Measurements from ENCODE around the gene HEPACAM. TPM values are rescaled to one million over a fixed set of nuclear protein-coding genes. Genes with fewer than 3 reads are reported as not detected.

HEPACAM gene
- total RNA-seq, 2 donors from 2014 or later = 0.26 to 7.9 TPM

GRCh38 chr11:124878759-124879492, 56.9 kb downstream of the HEPACAM start:
- no peak overlapping the region for H3K27ac ChIP-seq
- no peaks in the 10 kb centered on the region for H3K27me3 ChIP-seq
- H3K9me3 ChIP-seq = no peaks in the 10 kb centered on the region
- DNase-seq (no peak), ATAC-seq (no peak)
- peaks cover 27% of the 10 kb centered on the region for H3K4me1 ChIP-seq
- WGBS, 2 donors = 83 to 87% methylated on average over 9 to 11 of the region's 11 CpGs
- intact Hi-C loops (cut with DNase I) = no loop called here
- no peak for TF ChIP-seq POLR2A (IDR thresholded peaks at IDR 0.05)
- TF ChIP-seq, protein P1, sequence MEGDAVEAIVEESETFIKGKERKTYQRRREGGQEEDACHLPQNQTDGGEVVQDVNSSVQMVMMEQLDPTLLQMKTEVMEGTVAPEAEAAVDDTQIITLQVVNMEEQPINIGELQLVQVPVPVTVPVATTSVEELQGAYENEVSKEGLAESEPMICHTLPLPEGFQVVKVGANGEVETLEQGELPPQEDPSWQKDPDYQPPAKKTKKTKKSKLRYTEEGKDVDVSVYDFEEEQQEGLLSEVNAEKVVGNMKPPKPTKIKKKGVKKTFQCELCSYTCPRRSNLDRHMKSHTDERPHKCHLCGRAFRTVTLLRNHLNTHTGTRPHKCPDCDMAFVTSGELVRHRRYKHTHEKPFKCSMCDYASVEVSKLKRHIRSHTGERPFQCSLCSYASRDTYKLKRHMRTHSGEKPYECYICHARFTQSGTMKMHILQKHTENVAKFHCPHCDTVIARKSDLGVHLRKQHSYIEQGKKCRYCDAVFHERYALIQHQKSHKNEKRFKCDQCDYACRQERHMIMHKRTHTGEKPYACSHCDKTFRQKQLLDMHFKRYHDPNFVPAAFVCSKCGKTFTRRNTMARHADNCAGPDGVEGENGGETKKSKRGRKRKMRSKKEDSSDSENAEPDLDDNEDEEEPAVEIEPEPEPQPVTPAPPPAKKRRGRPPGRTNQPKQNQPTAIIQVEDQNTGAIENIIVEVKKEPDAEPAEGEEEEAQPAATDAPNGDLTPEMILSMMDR (IDR thresholded peaks at IDR 0.05) = no peak
- H3K4me3 ChIP-seq = no peak overlapping the region
- no peaks in the 10 kb centered on the region for H3K36me3 ChIP-seq (replicated peaks in 1 of 2; ENCODE audit: insufficient read depth in 1 of 2, low read depth in 2 of 2)

DNA sequence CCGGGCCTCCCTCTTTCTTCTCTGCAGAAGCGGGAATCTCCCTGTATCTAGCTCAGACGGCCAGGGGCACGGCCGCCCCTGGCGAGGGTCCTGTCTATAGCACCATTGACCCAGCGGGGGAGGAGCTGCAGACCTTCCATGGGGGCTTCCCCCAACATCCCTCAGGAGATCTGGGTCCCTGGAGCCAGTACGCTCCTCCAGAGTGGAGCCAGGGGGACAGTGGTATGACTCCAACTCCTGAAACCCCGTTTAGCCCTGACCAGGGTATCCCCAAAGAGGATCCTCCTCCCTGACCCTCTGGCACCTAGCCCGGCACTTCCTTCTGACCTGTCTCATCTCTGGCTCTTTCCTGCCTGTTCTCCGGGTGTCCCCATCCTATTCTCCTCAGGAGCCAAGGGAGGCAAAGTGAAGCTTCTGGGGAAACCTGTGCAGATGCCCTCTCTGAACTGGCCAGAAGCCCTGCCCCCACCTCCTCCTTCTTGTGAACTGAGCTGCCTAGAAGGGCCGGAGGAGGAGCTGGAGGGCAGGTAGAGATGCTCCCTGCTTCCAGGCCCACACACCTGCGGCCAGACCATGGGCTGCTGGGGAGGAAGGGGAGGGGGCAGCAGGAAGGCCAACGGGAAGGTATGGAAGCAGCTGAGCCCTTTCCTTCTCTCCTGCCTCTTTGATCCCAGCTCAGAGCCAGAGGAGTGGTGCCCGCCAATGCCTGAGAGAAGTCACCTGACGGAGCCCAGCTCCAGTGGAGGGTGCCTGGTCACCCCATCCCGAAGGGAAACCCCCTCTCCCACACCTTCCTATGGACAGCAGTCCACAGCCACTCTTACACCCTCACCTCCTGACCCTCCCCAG, 57.7 kb downstream of the HEPACAM start:
- TF ChIP-seq, protein P1 (IDR thresholded peaks at IDR 0.05) = no peak
- no peak for TF ChIP-seq POLR2A (IDR thresholded peaks at IDR 0.05)
- 49 to 58% methylated on average over 15 to 17 of the region's 17 CpGs for WGBS, 2 donors
- H3K9me3 ChIP-seq = no peaks in the 10 kb centered on the region
- H3K4me1 ChIP-seq = peaks cover 27% of the 10 kb centered on the region
- H3K27me3 ChIP-seq = no peaks in the 10 kb centered on the region
- no peak overlapping the region for H3K27ac ChIP-seq
- DNase-seq (no peak), ATAC-seq (no peak)
- no peaks in the 10 kb centered on the region for H3K36me3 ChIP-seq (replicated peaks in 1 of 2; ENCODE audit: insufficient read depth in 1 of 2, low read depth in 2 of 2)
- H3K4me3 ChIP-seq = no peak overlapping the region
- intact Hi-C loops (cut with DNase I) = no loop called here

GRCh38 chr11:124877631-124877909, 58.3 kb downstream of the HEPACAM start:
- TF ChIP-seq, protein P1 (IDR thresholded peaks at IDR 0.05) = no peak
- TF ChIP-seq POLR2A (IDR thresholded peaks at IDR 0.05) = no peak
- intact Hi-C loops (cut with DNase I) = no loop called here
- Histone ChIP-seq H3K27me3 (no peaks in the 10 kb centered on the region), H3K36me3 (replicated peaks in 1 of 2; ENCODE audit: insufficient read depth in 1 of 2, low read depth in 2 of 2) (no peaks in the 10 kb centered on the region), H3K9me3 (no peaks in the 10 kb centered on the region), H3K27ac (no peak overlapping the region), H3K4me1 (peaks cover 23% of the 10 kb centered on the region), H3K4me3 (no peak overlapping the region)
- no peak for ATAC-seq
- WGBS, 2 donors = 62 to 63% methylated on average over 8 to 10 of the region's 10 CpGs
- DNase-seq = no peak

DNA sequence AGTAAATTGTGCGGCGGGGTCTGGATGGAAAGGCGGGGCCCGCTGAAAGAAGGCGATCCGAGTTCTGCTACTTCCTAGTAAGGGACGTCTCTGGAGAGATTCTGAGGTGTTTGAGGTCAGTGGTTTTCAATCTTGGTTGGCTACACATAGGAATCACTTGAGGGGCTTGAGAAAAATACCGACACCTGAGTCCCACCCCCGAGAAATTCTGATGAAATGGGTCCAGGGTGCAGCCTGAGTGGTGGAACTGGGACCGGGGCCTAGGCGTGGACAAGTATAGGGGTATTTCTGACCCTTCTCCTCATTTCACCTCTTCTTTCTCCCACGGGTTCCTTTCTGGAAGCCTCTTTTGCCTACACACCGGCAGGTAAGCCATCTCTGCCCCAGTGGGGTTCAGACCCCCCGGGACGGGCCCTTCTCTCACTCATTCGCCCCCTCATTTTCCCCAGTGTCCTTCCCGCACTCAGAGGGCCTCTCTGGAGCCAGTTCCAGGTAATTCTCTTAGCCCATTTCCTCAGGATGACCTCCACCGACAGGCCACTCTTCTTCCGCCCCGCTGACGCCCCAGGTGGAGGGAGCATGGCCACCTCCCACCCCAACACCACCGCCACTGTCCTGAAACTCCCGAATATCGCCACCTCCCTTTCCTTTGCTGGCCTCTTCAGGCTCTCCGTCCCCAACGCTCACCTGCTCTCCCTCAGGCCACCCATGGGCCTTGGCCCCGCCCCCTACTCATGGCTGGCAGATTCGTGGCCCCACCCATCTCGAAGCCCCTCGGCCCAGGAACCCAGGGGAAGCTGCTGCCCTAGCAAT, 58.8 kb downstream of the HEPACAM start:
- DNase-seq (no peak), ATAC-seq (no peak)
- TF ChIP-seq, protein P1 (IDR thresholded peaks at IDR 0.05) = no peak
- no peak for TF ChIP-seq POLR2A (IDR thresholded peaks at IDR 0.05)
- Histone ChIP-seq H3K27ac (peak overlapping the region; percentile 67 to 83 (median 78)), H3K27me3 (no peaks in the 10 kb centered on the region), H3K9me3 (no peaks in the 10 kb centered on the region), H3K36me3 (replicated peaks in 1 of 2; ENCODE audit: insufficient read depth in 1 of 2, low read depth in 2 of 2) (no peaks in the 10 kb centered on the region), H3K4me1 (peaks cover 18% of the 10 kb centered on the region), H3K4me3 (no peak overlapping the region)
- intact Hi-C loops (cut with DNase I) = no loop called here
- 23 to 30% methylated on average over 30 of the region's 30 CpGs for WGBS, 2 donors

All from body of pancreas (tissue), 4 donors.